Ovary (tissue), 3 donors: ENCODE results near the gene EHMT1.

Experiments used
- POLR2A ChIP-seq: fragments of 450-650 bp; IDR thresholded peaks from one replicate; pipeline ENCODE4 v1.6.1; 2017; ENCODE audit warnings: antibody characterized with exemption, mild to moderate bottlenecking, moderate library complexity
- TF ChIP-seq, protein P1 (sequence below), 3 donors: fragments of 450-650 bp in 2 of 3; fragments of 200-600 bp in 1 of 3; IDR thresholded peaks; one replicate each; pipeline versions ENCODE4 v1.5.1 to v1.8.0; 2016 to 2022; ENCODE audit warnings: antibody characterized with exemption in 3 of 3, mild to moderate bottlenecking in 1 of 3
- donor health status: DM: no; HTN: no; CAD: no.

DNA sequence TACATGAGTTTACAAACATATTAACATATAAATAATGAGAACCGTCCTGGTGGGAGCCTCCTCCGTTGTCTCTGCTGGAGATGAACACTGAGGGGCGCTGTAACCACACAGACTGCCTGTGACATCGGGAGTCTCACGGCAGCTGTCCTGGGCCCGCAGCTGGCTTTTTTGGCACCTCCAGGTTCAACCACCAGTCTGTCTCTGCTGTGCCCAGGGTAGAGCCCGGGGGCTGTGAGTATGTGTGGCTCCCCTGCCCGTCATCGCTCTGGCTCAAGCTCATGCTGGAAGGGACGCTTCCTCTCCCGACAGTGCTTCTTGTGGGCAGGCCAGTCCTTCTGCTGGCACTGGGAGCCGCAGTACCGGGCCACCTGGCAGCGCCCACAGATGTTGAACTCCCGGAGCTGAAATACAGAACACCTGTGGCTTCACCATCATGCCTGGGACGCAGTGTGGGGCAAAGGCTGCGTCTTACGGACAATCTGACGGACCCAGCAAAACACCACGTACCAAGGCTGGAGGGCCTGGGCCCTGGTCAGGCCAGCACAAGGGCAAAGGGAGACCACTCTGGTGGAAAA is 36.4 kb upstream of the EHMT1 start:
- TF ChIP-seq, protein P1, sequence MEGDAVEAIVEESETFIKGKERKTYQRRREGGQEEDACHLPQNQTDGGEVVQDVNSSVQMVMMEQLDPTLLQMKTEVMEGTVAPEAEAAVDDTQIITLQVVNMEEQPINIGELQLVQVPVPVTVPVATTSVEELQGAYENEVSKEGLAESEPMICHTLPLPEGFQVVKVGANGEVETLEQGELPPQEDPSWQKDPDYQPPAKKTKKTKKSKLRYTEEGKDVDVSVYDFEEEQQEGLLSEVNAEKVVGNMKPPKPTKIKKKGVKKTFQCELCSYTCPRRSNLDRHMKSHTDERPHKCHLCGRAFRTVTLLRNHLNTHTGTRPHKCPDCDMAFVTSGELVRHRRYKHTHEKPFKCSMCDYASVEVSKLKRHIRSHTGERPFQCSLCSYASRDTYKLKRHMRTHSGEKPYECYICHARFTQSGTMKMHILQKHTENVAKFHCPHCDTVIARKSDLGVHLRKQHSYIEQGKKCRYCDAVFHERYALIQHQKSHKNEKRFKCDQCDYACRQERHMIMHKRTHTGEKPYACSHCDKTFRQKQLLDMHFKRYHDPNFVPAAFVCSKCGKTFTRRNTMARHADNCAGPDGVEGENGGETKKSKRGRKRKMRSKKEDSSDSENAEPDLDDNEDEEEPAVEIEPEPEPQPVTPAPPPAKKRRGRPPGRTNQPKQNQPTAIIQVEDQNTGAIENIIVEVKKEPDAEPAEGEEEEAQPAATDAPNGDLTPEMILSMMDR (IDR thresholded peaks at IDR 0.05), result no peak
- TF ChIP-seq POLR2A, result no peak
